Measurements from ENCODE around the gene CYTH1. TPM values are rescaled to one million over a fixed set of nuclear protein-coding genes. Genes with fewer than 3 reads are reported as not detected.

CYTH1 gene
- total RNA-seq, 1 experiment from 2014 or later = 46.7 TPM

- intact Hi-C loops (cut with micrococcal nuclease; ENCODE audit: unreplicated experiment) = no loop called here
- DNase-seq (ENCODE audit: low read depth, low spot score) (no peak), ATAC-seq (no peak)
- ChIA-PET POLR2A (interaction anchor here (0.6 kb wide), 1 partner anchor 48 kb away, joined by 6 read pairs; no protein-coding TSS in a partner anchor), CTCF (no interaction called here)
- in situ Hi-C loops (cut with HindIII; ENCODE audit: low pct_unique_long_range_greater_than_20kb, low sequenced_read_pairs) = no loop called here
- 0 out of 2 replicates have a peak, but pooled peaks cover 4% of the 10 kb centered on the region for H3K4me1 ChIP-seq (ENCODE audit: control insufficient read depth, insufficient read depth, low read length)
- no peak overlapping the region for H3K27ac ChIP-seq (ENCODE audit: low read length)
- no TSS peak for BruUV-seq (replicated peaks)
- H3K9me3 ChIP-seq (ENCODE audit: control insufficient read depth, insufficient read depth, low read depth, low read length) = no peaks in the 10 kb centered on the region
- peaks cover 3% of the 10 kb centered on the region; the same call in 1 of the 2 replicates for H3K27me3 ChIP-seq (ENCODE audit: control insufficient read depth, insufficient read depth, low read length)
- 0 out of 4 replicates have a peak overlapping the region, but pooled peaks of 1 of the 2 experiments have one; percentile 4 for H3K4me3 ChIP-seq (ENCODE audit: low read depth in 2 of 2, low read length in 2 of 2)
- H3K36me3 ChIP-seq (ENCODE audit: control insufficient read depth, insufficient read depth, low read length) = no peaks in the 10 kb centered on the region
- TF ChIP-seq, protein P1, sequence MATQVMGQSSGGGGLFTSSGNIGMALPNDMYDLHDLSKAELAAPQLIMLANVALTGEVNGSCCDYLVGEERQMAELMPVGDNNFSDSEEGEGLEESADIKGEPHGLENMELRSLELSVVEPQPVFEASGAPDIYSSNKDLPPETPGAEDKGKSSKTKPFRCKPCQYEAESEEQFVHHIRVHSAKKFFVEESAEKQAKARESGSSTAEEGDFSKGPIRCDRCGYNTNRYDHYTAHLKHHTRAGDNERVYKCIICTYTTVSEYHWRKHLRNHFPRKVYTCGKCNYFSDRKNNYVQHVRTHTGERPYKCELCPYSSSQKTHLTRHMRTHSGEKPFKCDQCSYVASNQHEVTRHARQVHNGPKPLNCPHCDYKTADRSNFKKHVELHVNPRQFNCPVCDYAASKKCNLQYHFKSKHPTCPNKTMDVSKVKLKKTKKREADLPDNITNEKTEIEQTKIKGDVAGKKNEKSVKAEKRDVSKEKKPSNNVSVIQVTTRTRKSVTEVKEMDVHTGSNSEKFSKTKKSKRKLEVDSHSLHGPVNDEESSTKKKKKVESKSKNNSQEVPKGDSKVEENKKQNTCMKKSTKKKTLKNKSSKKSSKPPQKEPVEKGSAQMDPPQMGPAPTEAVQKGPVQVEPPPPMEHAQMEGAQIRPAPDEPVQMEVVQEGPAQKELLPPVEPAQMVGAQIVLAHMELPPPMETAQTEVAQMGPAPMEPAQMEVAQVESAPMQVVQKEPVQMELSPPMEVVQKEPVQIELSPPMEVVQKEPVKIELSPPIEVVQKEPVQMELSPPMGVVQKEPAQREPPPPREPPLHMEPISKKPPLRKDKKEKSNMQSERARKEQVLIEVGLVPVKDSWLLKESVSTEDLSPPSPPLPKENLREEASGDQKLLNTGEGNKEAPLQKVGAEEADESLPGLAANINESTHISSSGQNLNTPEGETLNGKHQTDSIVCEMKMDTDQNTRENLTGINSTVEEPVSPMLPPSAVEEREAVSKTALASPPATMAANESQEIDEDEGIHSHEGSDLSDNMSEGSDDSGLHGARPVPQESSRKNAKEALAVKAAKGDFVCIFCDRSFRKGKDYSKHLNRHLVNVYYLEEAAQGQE (IDR thresholded peaks at IDR 0.05; ENCODE audit: insufficient read depth in 1 of 2, low read depth in 2 of 2, low read length in 1 of 2) = no peak
- TF ChIP-seq POLR2AphosphoS5 (IDR thresholded peaks at IDR 0.05; ENCODE audit: low read depth, low read length) (no peak), TCF7L2 (IDR thresholded peaks at IDR 0.05; ENCODE audit: low read depth, low read length) (no peak), SIN3A (IDR thresholded peaks at IDR 0.05; ENCODE audit: borderline replicate concordance, insufficient read depth, low read depth, low read length) (no peak)
- TF ChIP-seq, protein P2, sequence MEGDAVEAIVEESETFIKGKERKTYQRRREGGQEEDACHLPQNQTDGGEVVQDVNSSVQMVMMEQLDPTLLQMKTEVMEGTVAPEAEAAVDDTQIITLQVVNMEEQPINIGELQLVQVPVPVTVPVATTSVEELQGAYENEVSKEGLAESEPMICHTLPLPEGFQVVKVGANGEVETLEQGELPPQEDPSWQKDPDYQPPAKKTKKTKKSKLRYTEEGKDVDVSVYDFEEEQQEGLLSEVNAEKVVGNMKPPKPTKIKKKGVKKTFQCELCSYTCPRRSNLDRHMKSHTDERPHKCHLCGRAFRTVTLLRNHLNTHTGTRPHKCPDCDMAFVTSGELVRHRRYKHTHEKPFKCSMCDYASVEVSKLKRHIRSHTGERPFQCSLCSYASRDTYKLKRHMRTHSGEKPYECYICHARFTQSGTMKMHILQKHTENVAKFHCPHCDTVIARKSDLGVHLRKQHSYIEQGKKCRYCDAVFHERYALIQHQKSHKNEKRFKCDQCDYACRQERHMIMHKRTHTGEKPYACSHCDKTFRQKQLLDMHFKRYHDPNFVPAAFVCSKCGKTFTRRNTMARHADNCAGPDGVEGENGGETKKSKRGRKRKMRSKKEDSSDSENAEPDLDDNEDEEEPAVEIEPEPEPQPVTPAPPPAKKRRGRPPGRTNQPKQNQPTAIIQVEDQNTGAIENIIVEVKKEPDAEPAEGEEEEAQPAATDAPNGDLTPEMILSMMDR (IDR thresholded peaks at IDR 0.05) = no peak
Observed at GRCh38 chr17:78645421-78646295, 136.4 kb downstream of the CYTH1 start.

DNA sequence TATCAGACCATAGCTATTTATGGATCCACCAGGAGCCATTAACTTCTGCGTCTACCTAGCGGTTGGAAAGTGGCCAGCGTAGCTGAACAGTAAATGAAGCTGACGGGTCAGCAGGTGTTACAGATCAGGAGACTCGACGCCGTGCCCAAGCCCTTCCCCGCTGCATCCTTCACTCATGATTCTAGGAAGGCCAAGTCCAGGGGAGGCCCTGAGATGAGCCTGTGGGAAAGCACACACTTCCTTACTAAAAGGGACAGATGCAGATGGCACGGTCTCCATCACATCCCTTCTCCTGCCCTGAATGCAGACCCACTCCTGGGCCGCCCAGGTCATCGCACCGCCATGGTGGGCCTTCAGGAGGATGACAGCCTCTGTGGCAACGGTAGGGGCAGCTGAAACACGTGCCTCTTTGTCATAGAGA, 137.1 kb downstream of the CYTH1 start:
- intact Hi-C loops (cut with micrococcal nuclease; ENCODE audit: unreplicated experiment) = no loop called here

More for the DNA sequence above, 137.1 kb downstream of the CYTH1 start:
- H3K27ac ChIP-seq (ENCODE audit: low read length) = no peak overlapping the region
- BruUV-seq (replicated peaks) = no TSS peak
- in situ Hi-C loops (cut with HindIII; ENCODE audit: low pct_unique_long_range_greater_than_20kb, low sequenced_read_pairs) = no loop called here
- ATAC-seq (no peak), DNase-seq (ENCODE audit: low read depth, low spot score) (no peak)
- ChIA-PET CTCF (no interaction called here), POLR2A (interaction anchor here (0.6 kb wide), 1 partner anchor 49 kb away, joined by 6 read pairs; no protein-coding TSS in a partner anchor)
- TF ChIP-seq, protein P1 (IDR thresholded peaks at IDR 0.05; ENCODE audit: insufficient read depth in 1 of 2, low read depth in 2 of 2, low read length in 1 of 2) = no peak
- TF ChIP-seq POLR2AphosphoS5 (IDR thresholded peaks at IDR 0.05; ENCODE audit: low read depth, low read length) (no peak), TCF7L2 (IDR thresholded peaks at IDR 0.05; ENCODE audit: low read depth, low read length) (no peak), SIN3A (IDR thresholded peaks at IDR 0.05; ENCODE audit: borderline replicate concordance, insufficient read depth, low read depth, low read length) (no peak)
- TF ChIP-seq, protein P2 (IDR thresholded peaks at IDR 0.05) = no peak
- H3K36me3 ChIP-seq (ENCODE audit: control insufficient read depth, insufficient read depth, low read length) = no peaks in the 10 kb centered on the region
- no peak overlapping the region for H3K4me3 ChIP-seq (ENCODE audit: low read depth in 2 of 2, low read length in 2 of 2)
- peaks cover 3% of the 10 kb centered on the region; the same call in 1 of the 2 replicates for H3K27me3 ChIP-seq (ENCODE audit: control insufficient read depth, insufficient read depth, low read length)
- H3K4me1 ChIP-seq (ENCODE audit: control insufficient read depth, insufficient read depth, low read length) = 0 out of 2 replicates have a peak, but pooled peaks cover 4% of the 10 kb centered on the region
- no peaks in the 10 kb centered on the region for H3K9me3 ChIP-seq (ENCODE audit: control insufficient read depth, insufficient read depth, low read depth, low read length)
